HepG2 (cell line): Measurements from ENCODE around the gene FXR2. TPM values are rescaled to one million over a fixed set of nuclear protein-coding genes. Genes with fewer than 3 reads are reported as not detected.

Experiments
- ATAC-seq: fragments of 200-7000 bp; cut with Tn5 transposase; 3 replicates; pipeline ENCODE4 v1.9.1; 2020; ENCODE audit warnings: mild to moderate bottlenecking, moderate library complexity
- BruUV-seq: library from RNA; stranded (reverse); fragments of 400-500 nt; replicated peaks from 2 replicates; lab custom pipeline; 2021; lab: Mats Ljungman, UMichigan
- CTCF ChIA-PET: fragments of 300-600 bp; formaldehyde crosslinking; extraction: SDS; loops from one replicate; lab custom pipeline; 2021; ENCODE audit warnings: low total read pairs, inconsistent platforms, low intra/inter-chr PET ratio; lab: Yijun Ruan, JAX
- POLR2A ChIA-PET: fragments of 350-600 bp; sonication (Branson Sonifier 250); formaldehyde crosslinking; loops from one replicate; lab custom pipeline; 2020; ENCODE audit warnings: antibody characterized with exemption, inconsistent platforms; lab: Yijun Ruan, JAX
- DNase-seq: peaks from one replicate; pipeline ENCODE4 v3.0.0-alpha.2; 2015; ENCODE audit warnings: low spot score
- FAIRE-seq: peaks from 3 replicates; lab custom pipeline; 2011; peaks lifted over from hg19 to GRCh38; lab: Jason Lieb, UNC
- H2AFZ ChIP-seq: one replicate; pipeline ENCODE4 v1.6.1; 2011; ENCODE audit warnings: low read length, inconsistent platforms
- H3K27ac ChIP-seq: fragments of 300-600 bp; 3 replicates; pipeline ENCODE4 v1.8.0; 2011; ENCODE audit warnings: mixed run types, mild to moderate bottlenecking, mixed read lengths, low read length, inconsistent platforms; ENCODE audit not compliant: insufficient read depth; ENCODE audit errors: extremely low read length
- H3K27me3 ChIP-seq, 2 experiments: fragments of 200-600 bp in 1 of 2; 2 replicates in 1 of 2; 3 replicates in 1 of 2; pipeline versions ENCODE4 v1.6.0 to v1.8.0; 2011; ENCODE audit warnings: low read length in 2 of 2, mild to moderate bottlenecking in 2 of 2, moderate library complexity in 2 of 2, inconsistent platforms in 1 of 2; ENCODE audit not compliant: insufficient read depth in 2 of 2, control insufficient read depth in 1 of 2
- H3K36me3 ChIP-seq, 2 experiments: fragments of 200-600 bp in 1 of 2; replicated peaks in 1 of 2; 2 replicates in 1 of 2; 3 replicates in 1 of 2; pipeline versions ENCODE4 v1.5.1 to v1.8.0; 2011; ENCODE audit warnings: low read length in 2 of 2, inconsistent platforms in 1 of 2; ENCODE audit not compliant: insufficient read depth in 2 of 2, control insufficient read depth in 1 of 2
- H3K4me1 ChIP-seq: 2 replicates; pipeline ENCODE4 v1.5.1; 2012; ENCODE audit warnings: low read length, inconsistent platforms; ENCODE audit not compliant: insufficient read depth
- H3K4me2 ChIP-seq: 2 replicates; pipeline ENCODE4 v1.6.0; 2011; ENCODE audit warnings: low read depth, low read length, inconsistent platforms
- H3K4me3 ChIP-seq, 3 experiments: fragments of 200-600 bp in 1 of 3; sonication (generic), shearing (Covaris generic) in 1 of 3; replicated peaks in 1 of 3; 2 replicates each; pipeline ENCODE4 v1.5.1; 2011 to 2016; ENCODE audit warnings: low read length in 3 of 3, inconsistent platforms in 2 of 3, low read depth in 2 of 3, mild to moderate bottlenecking in 2 of 3, control low read depth in 1 of 3, mixed read lengths in 1 of 3; ENCODE audit not compliant: insufficient read depth in 1 of 3
- H3K79me2 ChIP-seq: one replicate; pipeline ENCODE4 v1.6.1; 2011; ENCODE audit warnings: low read length, inconsistent platforms; ENCODE audit not compliant: insufficient read depth
- H3K9ac ChIP-seq: 2 replicates; pipeline ENCODE4 v1.6.0; 2011; ENCODE audit warnings: mild to moderate bottlenecking, low read depth, low read length, inconsistent platforms; ENCODE audit not compliant: insufficient read depth
- H3K9me3 ChIP-seq: 2 replicates; pipeline ENCODE4 v1.5.1; 2012; ENCODE audit warnings: mild to moderate bottlenecking, low read length
- H4K20me1 ChIP-seq: 2 replicates; pipeline ENCODE4 v1.6.0; 2011; ENCODE audit warnings: inconsistent platforms, mild to moderate bottlenecking, low read length, moderate library complexity; ENCODE audit not compliant: insufficient read depth
- BHLHE40 ChIP-seq: IDR thresholded peaks from 2 replicates; pipeline ENCODE4 v1.6.1; 2011; ENCODE audit warnings: low read length, improper control_type of control experiment
- FOSL2 ChIP-seq: sonication (generic); formaldehyde crosslinking; IDR thresholded peaks from 2 replicates; pipeline ENCODE4 v1.4.0; 2020; ENCODE audit warnings: missing genetic modification reagents
- GATAD2A ChIP-seq: IDR thresholded peaks from 2 replicates; pipeline ENCODE4 v1.6.1; 2016
- HOXA3 ChIP-seq: sonication (generic); formaldehyde crosslinking; IDR thresholded peaks from 2 replicates; pipeline ENCODE4 v1.5.0; 2020; ENCODE audit warnings: missing genetic modification reagents
- NR3C1 ChIP-seq: sonication (generic); formaldehyde crosslinking; IDR thresholded peaks from 2 replicates; pipeline ENCODE4 v1.4.0; 2020; ENCODE audit warnings: missing genetic modification reagents
- RARA ChIP-seq: IDR thresholded peaks from 2 replicates; pipeline ENCODE4 v1.6.1; 2016; ENCODE audit warnings: missing genetic modification reagents, missing compliant biosample characterization
- SOX6 ChIP-seq, 2 experiments: fragments of 450-650 bp in 1 of 2; sonication (generic) in 1 of 2; formaldehyde crosslinking in 1 of 2; IDR thresholded peaks; 2 replicates each; pipeline versions ENCODE4 v1.4.0 to v1.6.1; 2017 to 2020; ENCODE audit warnings: antibody characterized with exemption in 1 of 2, mild to moderate bottlenecking in 1 of 2, missing genetic modification reagents in 1 of 2
- TMF1 ChIP-seq: sonication (generic); formaldehyde crosslinking; IDR thresholded peaks from 2 replicates; pipeline ENCODE4 v1.8.1; 2022; ENCODE audit warnings: low read depth, missing genetic modification reagents
- ZC3H4 ChIP-seq: sonication (generic); formaldehyde crosslinking; IDR thresholded peaks from 2 replicates; pipeline ENCODE4 v1.4.0; 2020; ENCODE audit warnings: missing genetic modification reagents, borderline replicate concordance
- ZNF121 ChIP-seq: sonication (generic); formaldehyde crosslinking; IDR thresholded peaks from 2 replicates; pipeline ENCODE4 v1.5.0; 2020; ENCODE audit warnings: mild to moderate bottlenecking, missing genetic modification reagents
- ZNF841 ChIP-seq: sonication (generic); formaldehyde crosslinking; IDR thresholded peaks from 2 replicates; pipeline ENCODE4 v1.8.1; 2023; ENCODE audit warnings: missing genetic modification reagents, borderline replicate concordance
- ZUFSP ChIP-seq: sonication (generic); formaldehyde crosslinking; IDR thresholded peaks from 2 replicates; pipeline ENCODE4 v1.9.0; 2021; ENCODE audit warnings: missing genetic modification reagents, mild to moderate bottlenecking, borderline replicate concordance
- WGBS: methylation state at CpG from one replicate; pipeline ENCODE4 v1.1.6; 2017; ENCODE audit warnings: low lambda C conversion rate; 5-methylcytosine and 5-hydroxymethylcytosine counted together
- in situ Hi-C: cut with HindIII; loops from 2 replicates; pipeline ENCODE4 v1.10.0; 2017; ENCODE audit warnings: low pct_unique_long_range_greater_than_20kb; ENCODE audit not compliant: extremely low pct_ligation_motif_present
- intact Hi-C: fragments of 100-400 bp; cut with micrococcal nuclease; formaldehyde crosslinking; loops from one replicate; pipeline ENCODE4 v1.10.0; 2022; ENCODE audit not compliant: unreplicated experiment
- polyA plus RNA-seq, 8 experiments: library from polyadenylated mRNA; depleted of rRNA in 3 of 8; stranded (reverse) in 7 of 8; unstranded in 1 of 8; fragments of >200 nt; fragmentation: Illumina TruSeq in 4 of 8; extraction: Trizol in 4 of 8; gene quantifications; 2 replicates each; pipeline versions ENCODE4 v1.2.1 to v1.2.3, GENCODE V29; 2011 to 2016; ENCODE audit warnings: low read depth in 4 of 8, missing spikeins in 1 of 8, mixed read lengths in 1 of 8; ENCODE audit not compliant: insufficient read depth in 1 of 8
- total RNA-seq, 5 experiments: library from RNA; depleted of rRNA; stranded (reverse); fragments of >200 nt; fragmentation: Illumina TruSeq; extraction: Trizol; gene quantifications; 2 replicates each; pipeline ENCODE4 v1.2.3, GENCODE V29; 2016; ENCODE audit warnings: low read depth in 1 of 5

FXR2 gene
- total and polyA plus RNA-seq, 2 of the 13 experiments (the other 11 are each of a cell fraction or from before 2014, with no cell fraction given): 20.9 to 24.4 TPM

GRCh38 chr17:7623661-7624060 is 9.0 kb upstream of the FXR2 start (continued):
- TF ChIP-seq FOSL2 (peak; percentile 58; the same call in 1 of the 2 replicates), SOX6 (IDR thresholded peaks at IDR 0.05) (no peak), SOX6 (CRISPR knock-in tag; IDR thresholded peaks at IDR 0.05) (peak; percentile 23; the same call in 1 of the 2 replicates), TMF1 (no peak), ZNF841 (CRISPR knock-in tag) (no peak), ZUFSP (CRISPR knock-in tag) (no peak), NR3C1 (CRISPR knock-in tag) (no peak), GATAD2A (CRISPR knock-in tag) (peak; percentile 40; the same call in 1 of the 2 replicates), BHLHE40 (peak; percentile 52; the same call in 1 of the 2 replicates), RARA (CRISPR knock-in tag) (peak; percentile 23; the same call in 1 of the 2 replicates), HOXA3 (CRISPR knock-in tag) (no peak)
- TF ChIP-seq, all 625 proteins: peak for 10

DNA sequence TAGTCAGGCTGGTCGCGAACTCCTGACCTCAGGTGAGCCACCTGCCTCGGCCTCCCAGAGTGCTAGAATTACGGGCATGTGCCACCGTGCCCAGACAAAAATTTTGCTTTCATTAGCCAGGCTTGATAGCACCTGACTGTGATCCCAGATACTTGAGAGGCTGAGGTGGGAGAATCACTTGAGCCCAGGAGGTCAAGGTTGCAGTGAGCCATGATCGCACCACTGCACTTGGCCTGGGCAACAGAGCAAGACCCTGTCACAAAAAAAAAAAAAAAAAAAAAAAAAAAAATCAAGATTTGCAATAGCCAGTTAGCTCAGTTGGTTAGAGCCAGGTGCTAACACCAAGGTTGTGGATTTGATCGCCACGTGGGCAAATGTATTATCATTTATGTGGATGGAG is 6.1 kb upstream of the FXR2 start:
- no peak for ATAC-seq
- DNase-seq: no peak
- H3K4me3 ChIP-seq: no peak overlapping the region
- H3K27ac ChIP-seq: no peak overlapping the region
- FAIRE-seq: no peak
- WGBS: 88% methylated on average over 8 of the region's 8 CpGs
- no peak overlapping the region for H3K9ac ChIP-seq
- in situ Hi-C loops: no loop called here
- H3K4me2 ChIP-seq: no peak overlapping the region
- H2AFZ ChIP-seq: no peak overlapping the region
- H3K36me3 ChIP-seq: no peaks in the 10 kb centered on the region
- H3K27me3 ChIP-seq: no peaks in the 10 kb centered on the region
- intact Hi-C loops: no loop called here
- peaks cover 39% of the 10 kb centered on the region for H3K4me1 ChIP-seq
- POLR2A ChIA-PET: interaction anchor here (0.6 kb wide), 1 partner anchor 8 kb away, joined by 3 read pairs; no protein-coding TSS in a partner anchor
- H3K79me2 ChIP-seq: no peaks in the 10 kb centered on the region
- no peak for TF ChIP-seq ZC3H4
- TF ChIP-seq ZNF121 (CRISPR knock-in tag): peak; percentile 45; the same call in 1 of the 2 replicates
- TF ChIP-seq, all 625 proteins: peak for 1
- CTCF ChIA-PET: no interaction called here
- BruUV-seq: no TSS peak
- Histone ChIP-seq H3K9me3 (no peaks in the 10 kb centered on the region), H4K20me1 (no peaks in the 10 kb centered on the region)
